ENCODE data around the gene ARHGEF10L.

ARHGEF10L gene

GRCh38 chr1:17739050-17739449 is 199.6 kb downstream of the ARHGEF10L start:
- DNase-seq (ENCODE audit: low read depth): no peak
- no peak overlapping the region for H3K4me3 ChIP-seq (ENCODE audit: low read depth, low read length)
- TF ChIP-seq CTCF (IDR thresholded peaks at IDR 0.05; ENCODE audit: insufficient read depth, low read depth, low read length, missing control alignments): no peak

DNA sequence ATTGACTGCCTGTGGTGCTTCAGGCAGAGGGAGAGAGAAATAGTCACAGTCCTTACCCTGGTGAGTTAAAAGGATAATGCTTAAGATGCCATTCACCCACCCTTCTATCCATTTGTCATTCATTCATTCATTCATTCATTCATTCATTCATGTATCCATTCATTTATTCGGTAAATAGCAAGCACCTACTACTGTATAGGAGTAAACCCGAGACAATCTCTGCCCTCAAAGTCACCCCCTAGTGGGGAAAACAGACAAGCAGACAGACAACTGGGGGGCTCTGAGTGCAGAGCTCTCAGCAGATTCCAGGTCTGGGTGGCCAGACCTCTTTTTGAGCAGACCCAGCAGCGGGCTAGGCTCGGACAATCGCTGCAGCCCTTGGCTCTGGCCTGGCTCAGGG is 201.6 kb downstream of the ARHGEF10L start:
- H3K4me3 ChIP-seq (ENCODE audit: low read depth, low read length): no peak overlapping the region
- DNase-seq (ENCODE audit: low read depth): no peak

GRCh38 chr1:17742583-17742982 is 203.1 kb downstream of the ARHGEF10L start:
- TF ChIP-seq CTCF (IDR thresholded peaks at IDR 0.05; ENCODE audit: insufficient read depth, low read depth, low read length, missing control alignments): no peak
- no peak for DNase-seq (ENCODE audit: low read depth)
- no peak overlapping the region for H3K4me3 ChIP-seq (ENCODE audit: low read depth, low read length)

More for the DNA sequence above, 201.6 kb downstream of the ARHGEF10L start:
- no peak for TF ChIP-seq CTCF (IDR thresholded peaks at IDR 0.05; ENCODE audit: insufficient read depth, low read depth, low read length, missing control alignments)

GRCh38 chr1:17743008-17743647 is 203.6 kb downstream of the ARHGEF10L start:
- TF ChIP-seq CTCF (IDR thresholded peaks at IDR 0.05; ENCODE audit: insufficient read depth, low read depth, low read length, missing control alignments): no peak
- H3K4me3 ChIP-seq (ENCODE audit: low read depth, low read length): no peak overlapping the region
- no peak for DNase-seq (ENCODE audit: low read depth)

GRCh38 chr1:17743925-17744324 is 204.4 kb downstream of the ARHGEF10L start:
- DNase-seq (ENCODE audit: low read depth): no peak
- no peak overlapping the region for H3K4me3 ChIP-seq (ENCODE audit: low read depth, low read length)
- TF ChIP-seq CTCF (IDR thresholded peaks at IDR 0.05; ENCODE audit: insufficient read depth, low read depth, low read length, missing control alignments): no peak

- TF ChIP-seq CTCF (IDR thresholded peaks at IDR 0.05; ENCODE audit: insufficient read depth, low read depth, low read length, missing control alignments): no peak
- no peak overlapping the region for H3K4me3 ChIP-seq (ENCODE audit: low read depth, low read length)
- peak; percentile 6 for DNase-seq (ENCODE audit: low read depth)
These were observed 205.4 kb downstream of the ARHGEF10L start for GRCh38 chr1:17744666-17745478.
